Measurements from ENCODE around the gene VPS52.
"Not testable (repeated sequence)": the region's sequence is repeated elsewhere in the genome, so short reads cannot be mapped to it uniquely, and the experiment has no call there.

DNA sequence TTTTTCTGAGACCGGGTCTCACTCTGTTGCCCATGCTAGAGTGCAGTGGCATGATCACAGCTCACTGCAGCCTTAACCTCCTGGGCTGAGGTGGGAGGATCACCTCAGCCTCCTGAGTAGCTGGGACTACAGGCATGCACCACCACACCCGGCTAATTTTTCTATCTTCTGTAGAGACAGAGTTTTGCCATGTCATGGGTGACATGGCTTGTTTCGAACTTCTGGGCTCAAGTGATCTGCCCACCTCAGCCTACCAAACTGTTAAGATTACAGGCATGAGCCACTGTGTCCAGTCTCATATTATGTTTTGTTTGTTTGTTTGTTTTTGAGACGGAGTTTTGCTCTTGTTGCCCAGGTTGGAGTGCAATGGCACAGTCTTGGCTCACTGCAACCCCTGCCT lies 13.5 kb upstream of the VPS52 start:
- TF ChIP-seq, protein P1, sequence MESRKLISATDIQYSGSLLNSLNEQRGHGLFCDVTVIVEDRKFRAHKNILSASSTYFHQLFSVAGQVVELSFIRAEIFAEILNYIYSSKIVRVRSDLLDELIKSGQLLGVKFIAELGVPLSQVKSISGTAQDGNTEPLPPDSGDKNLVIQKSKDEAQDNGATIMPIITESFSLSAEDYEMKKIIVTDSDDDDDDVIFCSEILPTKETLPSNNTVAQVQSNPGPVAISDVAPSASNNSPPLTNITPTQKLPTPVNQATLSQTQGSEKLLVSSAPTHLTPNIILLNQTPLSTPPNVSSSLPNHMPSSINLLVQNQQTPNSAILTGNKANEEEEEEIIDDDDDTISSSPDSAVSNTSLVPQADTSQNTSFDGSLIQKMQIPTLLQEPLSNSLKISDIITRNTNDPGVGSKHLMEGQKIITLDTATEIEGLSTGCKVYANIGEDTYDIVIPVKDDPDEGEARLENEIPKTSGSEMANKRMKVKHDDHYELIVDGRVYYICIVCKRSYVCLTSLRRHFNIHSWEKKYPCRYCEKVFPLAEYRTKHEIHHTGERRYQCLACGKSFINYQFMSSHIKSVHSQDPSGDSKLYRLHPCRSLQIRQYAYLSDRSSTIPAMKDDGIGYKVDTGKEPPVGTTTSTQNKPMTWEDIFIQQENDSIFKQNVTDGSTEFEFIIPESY (IDR thresholded peaks at IDR 0.05; ENCODE audit: extremely low read depth, insufficient replicate concordance, low read length), result not testable (repeated sequence)
- not testable (repeated sequence) for TF ChIP-seq POLR2A (IDR thresholded peaks at IDR 0.05; ENCODE audit: borderline replicate concordance, extremely low read depth, insufficient read depth, insufficient read length); EZH2 (IDR thresholded peaks at IDR 0.05)
- TF ChIP-seq, protein P2, sequence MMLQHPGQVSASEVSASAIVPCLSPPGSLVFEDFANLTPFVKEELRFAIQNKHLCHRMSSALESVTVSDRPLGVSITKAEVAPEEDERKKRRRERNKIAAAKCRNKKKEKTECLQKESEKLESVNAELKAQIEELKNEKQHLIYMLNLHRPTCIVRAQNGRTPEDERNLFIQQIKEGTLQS (IDR thresholded peaks at IDR 0.05), result not testable (repeated sequence)

Data from HCT116 (cell line).